ENCODE data around the gene IQSEC3. TPM values are rescaled to one million over a fixed set of nuclear protein-coding genes. Genes with fewer than 3 reads are reported as not detected.
"Not testable (repeated sequence)": the region's sequence is repeated elsewhere in the genome, so short reads cannot be mapped to it uniquely, and the experiment has no call there.

The IQSEC3 gene
- polyA plus RNA-seq, 3 donors: 8.0 to 15.3 (median 10.4) TPM

DNA sequence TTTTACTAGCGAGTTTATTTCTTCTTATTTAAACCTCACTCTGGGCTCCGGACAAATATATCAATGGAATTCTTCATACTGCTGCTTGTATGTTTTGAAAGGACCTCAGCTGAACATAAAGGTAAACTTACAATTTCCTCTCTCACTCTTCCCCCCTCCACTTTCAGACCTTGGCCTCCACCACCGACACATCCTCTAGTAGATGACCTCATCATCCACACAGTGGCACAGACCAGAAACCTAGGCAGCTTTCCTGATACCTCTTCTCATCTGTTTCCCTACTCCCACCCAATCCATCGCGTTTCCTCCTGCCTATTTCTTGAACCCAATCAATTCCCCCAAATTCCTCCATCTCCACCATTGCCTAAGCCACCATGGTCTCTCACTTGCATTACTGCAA, 17.4 kb upstream of the IQSEC3 start:
- DNase-seq (ENCODE audit: extremely low read depth in 1 of 11, low read depth in 9 of 11, low spot score in 4 of 11): not testable (repeated sequence)

DNA sequence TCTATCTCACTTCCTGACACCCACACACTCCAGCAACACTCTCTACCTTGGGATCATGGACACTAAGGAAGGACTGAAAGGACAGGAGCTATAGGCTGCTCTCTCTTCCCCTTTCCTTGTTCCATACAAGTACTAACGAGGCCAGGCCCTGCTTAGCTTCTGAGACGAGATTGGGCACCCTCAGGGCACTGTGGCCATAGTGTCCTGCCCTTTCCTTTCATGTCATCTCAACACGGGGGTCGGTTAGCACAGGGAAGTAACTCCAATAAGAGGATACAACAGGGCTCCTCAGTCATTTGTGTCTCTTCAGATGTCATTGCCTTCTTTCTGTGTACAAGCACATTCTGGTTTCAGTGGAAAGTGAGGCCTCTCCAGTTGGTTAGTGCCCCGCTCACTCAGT, 15.5 kb upstream of the IQSEC3 start:
- DNase-seq (ENCODE audit: extremely low read depth in 1 of 11, low read depth in 9 of 11, low spot score in 4 of 11): not testable (repeated sequence)

DNA sequence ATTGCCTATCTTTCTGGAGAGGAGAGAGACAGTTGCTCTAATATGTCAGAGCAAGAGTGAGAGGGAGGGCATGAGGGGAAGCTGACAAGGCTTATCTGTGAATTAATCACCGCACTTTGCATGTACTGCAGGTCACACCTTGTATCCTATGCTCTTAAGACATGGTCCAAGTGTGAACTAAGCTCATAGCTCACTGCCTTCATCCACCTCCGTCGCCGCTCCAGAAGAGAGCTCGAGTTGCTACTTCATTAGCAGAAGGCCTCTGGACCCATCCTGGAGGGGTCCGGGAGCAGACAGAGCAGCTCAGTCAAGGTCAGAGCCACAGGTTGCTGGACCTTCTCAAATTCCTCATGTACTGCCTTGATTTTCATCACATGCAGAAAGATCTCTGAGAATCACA, 14.6 kb upstream of the IQSEC3 start:
- DNase-seq (ENCODE audit: extremely low read depth in 1 of 11, low read depth in 9 of 11, low spot score in 4 of 11): not testable (repeated sequence)

DNA sequence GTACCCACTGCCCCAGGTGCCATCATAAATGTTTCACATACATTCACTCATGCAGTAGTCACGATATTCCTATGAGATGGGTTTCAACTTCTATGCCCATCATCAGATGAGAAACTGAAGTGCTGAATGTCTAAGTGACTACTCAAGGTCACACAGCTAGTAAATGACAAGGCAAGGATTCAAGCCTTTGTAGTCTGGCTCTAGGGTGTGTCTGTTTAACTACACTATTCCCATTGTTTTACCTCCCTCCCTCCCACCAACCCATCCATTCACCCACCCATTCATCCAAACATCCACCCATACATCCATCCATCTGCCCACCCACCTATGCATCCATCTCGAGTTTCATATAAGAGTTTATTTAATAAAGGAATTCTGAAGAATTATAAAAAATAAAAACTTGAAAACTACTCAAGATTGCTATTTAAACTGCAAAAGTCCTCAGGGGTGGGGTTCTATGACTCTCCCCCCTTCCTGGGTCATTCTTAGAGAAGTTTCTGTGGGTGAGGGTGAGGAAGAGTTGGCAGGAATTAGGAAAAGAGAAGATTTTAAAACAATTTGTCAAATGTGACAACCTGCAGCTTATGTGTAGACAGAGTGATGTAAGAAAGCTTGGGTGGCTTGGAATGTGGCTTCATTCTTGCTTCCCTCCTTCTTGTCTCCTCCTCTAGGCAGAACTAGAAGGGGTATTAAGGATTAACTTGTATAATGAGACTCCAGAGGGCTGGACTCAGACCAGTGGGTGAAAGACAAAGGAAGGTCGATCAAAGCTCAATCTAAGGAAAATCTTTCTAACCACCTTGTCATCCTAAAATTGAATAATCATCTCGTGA, 13.4 kb upstream of the IQSEC3 start:
- not testable (repeated sequence) for DNase-seq (ENCODE audit: extremely low read depth in 1 of 11, low read depth in 9 of 11, low spot score in 4 of 11)

DNA sequence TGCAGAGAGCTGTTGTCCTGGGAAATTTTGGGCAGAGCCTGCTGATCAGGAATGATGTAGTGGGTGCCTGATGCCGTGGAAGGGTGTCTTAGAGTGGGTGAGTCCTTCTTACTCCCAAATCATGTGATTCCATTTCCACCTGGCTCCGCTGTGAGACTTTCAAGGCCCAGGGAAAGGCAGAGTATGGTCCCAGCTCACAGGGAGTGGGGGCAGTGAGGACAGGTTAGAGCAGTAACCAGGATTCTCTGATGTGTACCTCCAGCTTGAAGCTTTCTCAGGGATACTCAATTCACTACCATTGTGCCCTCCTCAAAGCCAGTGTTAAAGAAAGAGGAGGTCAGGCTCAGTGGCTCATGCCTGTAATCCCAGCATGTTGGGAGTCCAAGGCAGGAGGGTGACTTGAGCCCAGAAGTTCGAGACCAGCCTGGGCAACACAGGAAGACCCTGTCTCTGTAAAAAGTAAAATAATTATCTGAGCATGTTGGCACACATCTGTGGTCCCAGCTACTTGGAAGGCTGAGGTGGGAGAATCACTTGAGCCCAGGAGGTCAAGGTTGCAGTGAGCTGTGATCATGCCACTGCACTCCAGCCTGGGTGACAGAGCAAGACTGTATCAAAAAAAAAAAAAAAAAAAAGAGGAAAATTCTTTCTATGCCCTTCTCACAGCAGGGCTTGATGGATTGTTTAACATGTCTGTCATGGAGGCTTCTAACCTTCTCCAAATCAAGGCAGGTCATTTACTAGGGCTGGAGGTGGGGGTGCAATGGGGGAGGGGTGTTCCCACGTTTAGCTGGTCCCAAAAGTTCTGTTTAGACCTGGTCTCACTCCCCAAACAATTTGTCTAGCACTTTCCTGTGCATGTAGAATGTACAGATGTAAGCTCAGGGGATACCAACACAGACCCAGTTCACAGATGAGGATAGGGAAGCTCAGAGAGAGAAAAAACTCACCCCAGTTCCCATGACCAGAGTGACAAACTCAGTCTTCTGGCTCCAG, 12.5 kb upstream of the IQSEC3 start:
- no peak for DNase-seq (ENCODE audit: extremely low read depth in 1 of 11, low read depth in 9 of 11, low spot score in 4 of 11)

DNA sequence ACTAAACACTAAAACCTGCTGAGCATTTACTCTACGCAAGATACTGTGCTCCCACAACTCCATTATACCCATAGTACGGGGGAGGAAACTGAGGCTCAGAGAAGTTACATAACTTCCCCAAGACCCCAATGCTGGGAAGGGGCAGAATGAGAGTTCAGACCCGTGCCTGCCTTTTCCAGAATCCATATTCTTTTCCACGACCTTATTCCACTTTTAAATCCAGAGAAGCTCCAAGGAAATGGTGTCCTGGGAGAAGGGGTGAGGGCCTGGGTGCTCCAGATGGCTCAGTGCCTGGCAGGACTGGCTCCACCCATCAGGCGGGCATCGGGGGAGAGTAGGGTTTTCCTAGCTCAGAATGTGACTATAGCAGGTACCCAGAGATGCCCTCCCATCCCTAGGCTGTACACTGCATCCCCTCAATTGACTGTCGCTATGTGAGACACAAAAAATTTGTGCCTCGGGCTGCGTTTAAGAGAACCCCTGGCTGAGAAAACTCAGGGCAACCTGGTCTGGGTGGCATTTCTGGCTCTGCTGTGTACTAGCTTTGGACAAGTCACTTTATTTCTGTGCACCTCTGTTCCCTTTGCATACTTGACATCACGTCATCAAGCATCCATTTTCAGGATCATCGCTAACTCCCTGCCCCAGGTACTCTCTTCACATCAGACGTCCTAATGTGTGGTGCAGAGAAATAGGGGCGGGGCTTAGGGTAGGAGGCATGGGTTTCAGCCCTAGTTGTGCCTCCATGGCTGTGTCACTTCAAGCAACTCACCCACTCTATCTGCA, 11.6 kb upstream of the IQSEC3 start:
- DNase-seq (ENCODE audit: extremely low read depth in 1 of 11, low read depth in 9 of 11, low spot score in 4 of 11): no peak

DNA sequence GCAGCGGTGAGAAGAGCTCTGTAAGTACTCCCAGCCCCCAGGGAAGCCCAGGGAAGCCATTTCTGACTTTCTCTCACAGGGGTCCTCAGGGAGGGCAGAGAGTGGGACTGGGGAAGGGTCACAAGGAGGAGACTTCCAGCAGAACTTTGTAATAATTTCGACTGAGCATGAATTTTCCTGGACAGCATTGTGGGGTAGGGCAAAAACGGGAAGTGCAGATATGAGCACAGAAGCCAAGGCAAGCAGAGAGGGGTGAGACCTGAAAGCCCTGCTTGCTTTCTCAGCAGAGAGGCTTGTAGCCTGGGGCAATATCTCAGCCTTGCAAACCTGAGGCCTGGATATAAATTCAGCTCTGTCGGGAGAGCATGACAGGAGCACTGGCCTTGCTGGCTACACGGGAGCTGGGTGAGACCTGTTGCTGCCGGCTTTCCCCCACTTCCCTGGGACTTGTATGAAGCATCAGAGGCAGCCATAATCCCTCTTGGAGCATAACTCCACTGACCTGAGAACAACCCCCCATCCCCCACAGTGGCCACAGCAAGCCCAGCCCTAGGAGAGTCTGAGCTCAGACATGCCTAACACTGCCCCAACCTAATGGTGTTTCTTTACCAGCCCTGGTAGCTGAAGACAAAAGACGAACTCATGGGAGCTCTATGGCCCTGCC, 9.8 kb upstream of the IQSEC3 start:
- no peak for DNase-seq (ENCODE audit: extremely low read depth in 1 of 11, low read depth in 9 of 11, low spot score in 4 of 11)

DNA sequence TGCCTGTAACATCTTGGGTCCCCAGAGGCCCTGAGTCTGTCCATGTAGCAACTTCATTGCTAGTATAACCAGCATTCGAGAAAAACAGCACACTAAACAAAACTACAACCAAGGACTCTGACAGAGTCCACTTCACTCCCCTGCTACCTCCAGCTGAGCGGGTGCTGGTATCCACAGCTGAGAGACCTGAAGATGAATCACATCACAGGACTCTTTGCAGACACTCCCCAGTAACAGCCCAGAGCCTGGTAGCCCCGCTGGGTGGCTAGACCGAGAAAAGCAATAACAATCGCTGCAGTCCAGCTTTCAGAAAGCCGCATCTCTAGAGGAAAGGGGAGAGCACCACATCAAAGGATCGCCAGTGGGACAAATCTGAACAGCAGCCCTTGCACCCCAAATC, 9.0 kb upstream of the IQSEC3 start:
- no peak for DNase-seq (ENCODE audit: extremely low read depth in 1 of 11, low read depth in 9 of 11, low spot score in 4 of 11)

DNA sequence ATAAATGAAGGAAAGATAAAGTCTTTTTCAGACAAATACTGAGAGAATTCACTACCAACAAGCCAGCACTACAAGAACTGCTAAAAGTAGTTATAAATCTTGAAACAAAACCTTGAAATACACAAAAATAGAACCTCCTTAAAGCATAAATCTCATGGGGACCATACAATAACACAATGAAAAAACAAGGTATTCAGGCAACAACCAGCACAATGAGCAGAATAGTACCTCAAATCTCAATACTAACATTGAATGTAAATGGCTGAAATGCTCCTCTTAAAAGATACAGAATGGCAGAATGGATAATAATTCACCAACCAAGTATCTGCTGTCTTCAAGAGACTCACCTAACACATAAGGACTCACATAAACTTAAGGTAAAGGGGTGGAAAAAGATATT, 7.7 kb upstream of the IQSEC3 start:
- no peak for DNase-seq (ENCODE audit: extremely low read depth in 1 of 11, low read depth in 9 of 11, low spot score in 4 of 11)

DNA sequence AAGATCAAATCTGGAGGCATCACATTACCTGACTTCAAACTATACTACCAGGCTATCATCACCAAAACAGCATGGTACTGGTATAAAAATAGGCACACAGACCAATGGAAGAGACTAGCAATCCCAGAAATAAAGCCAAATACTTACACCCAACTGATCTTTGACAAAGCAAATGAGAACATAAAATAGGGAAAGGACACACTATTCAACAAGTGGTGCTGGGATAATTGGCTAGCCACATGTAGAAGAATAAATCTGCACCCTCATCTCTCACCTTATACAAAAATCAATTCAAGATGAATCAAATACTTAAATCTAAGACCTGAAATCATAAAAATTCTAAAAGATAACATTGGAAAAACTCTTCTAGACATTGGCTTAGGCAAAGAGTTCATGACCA, 4.7 kb upstream of the IQSEC3 start:
- DNase-seq (ENCODE audit: extremely low read depth in 1 of 11, low read depth in 9 of 11, low spot score in 4 of 11): not testable (repeated sequence)

DNA sequence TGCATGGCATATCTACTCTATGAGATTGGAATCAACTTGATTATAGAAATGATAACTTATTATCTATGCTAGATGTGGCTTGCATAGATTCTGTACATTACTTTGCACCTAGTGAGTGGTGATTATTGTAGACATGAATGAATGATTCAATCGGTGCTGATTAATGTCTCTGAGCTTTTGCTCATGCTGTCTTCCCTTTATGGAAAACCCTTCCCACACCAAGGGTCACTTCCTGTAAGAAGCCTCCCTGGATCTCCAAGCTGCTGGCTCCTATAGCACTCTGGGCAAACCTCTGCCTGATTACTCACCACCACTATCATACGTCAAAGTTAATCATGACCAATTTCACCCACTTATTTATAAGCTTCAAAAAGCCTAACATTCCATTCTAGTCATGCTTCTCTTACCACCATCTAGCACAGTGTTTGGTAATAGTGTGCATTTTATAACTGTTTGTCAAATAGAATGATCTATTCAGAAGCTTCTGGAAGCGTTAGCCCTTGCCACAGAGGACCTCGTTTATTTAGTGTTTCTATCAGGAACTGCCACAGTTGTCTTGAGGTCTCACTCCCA, 990 bp upstream of the IQSEC3 start:
- not testable (repeated sequence) for DNase-seq (ENCODE audit: extremely low read depth in 1 of 11, low read depth in 9 of 11, low spot score in 4 of 11)

DNA sequence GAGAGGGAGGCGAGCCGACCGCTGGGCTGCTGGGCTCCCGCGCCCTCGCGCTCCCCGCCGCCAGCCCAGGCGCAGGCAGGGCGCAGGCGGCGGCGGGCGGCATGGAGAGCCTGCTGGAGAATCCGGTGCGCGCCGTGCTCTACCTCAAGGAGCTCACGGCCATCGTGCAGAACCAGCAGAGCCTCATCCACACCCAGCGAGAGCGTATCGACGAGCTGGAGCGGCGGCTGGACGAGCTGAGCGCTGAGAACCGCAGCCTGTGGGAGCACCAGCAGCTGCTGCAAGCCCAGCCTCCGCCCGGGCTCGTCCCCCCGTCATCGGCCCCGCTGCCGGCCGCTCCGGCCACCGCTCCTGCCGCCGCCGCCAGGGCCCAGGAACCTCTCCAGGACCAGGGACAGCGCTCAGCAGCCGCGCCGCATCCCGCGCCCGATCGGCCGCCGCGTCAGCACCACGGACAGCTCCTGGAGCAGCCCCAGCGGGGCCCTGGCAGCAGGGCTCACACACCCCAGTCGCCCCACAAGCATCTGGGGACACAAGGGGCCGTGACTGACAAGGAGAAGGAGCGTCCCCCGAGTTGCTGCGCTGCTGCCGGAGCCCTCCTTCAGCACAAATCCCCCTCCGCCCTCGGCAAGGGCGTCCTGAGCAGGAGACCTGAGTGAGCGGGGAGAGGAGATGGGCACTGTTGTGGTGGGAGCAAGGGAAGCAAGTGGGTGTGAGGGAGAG, 376 bp downstream of the IQSEC3 start:
- DNase-seq (ENCODE audit: extremely low read depth in 1 of 11, low read depth in 9 of 11, low spot score in 4 of 11): peak in 9 of 11 donors; percentile 1 to 42 (median 34)

DNA sequence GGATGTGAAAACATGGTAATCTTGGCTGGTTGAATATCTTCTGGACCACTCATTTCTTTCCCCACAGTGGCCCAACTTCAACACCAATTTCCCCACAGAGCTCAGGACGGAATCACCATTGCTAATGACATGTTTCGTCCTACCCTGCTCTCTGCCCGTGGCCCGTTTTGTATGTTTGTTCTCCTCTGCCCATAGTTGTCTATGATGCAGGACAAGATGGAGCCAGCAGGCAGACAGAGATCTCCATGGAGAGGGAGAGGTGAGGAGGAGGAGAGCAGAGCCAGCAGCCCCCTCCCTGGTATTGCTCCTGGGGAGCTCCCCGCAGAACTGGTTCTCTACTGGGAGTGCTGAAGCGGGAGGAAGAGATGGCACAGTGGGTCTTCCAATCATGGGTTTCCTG, 3.1 kb downstream of the IQSEC3 start:
- not testable (repeated sequence) for DNase-seq (ENCODE audit: extremely low read depth in 1 of 11, low read depth in 9 of 11, low spot score in 4 of 11)

DNA sequence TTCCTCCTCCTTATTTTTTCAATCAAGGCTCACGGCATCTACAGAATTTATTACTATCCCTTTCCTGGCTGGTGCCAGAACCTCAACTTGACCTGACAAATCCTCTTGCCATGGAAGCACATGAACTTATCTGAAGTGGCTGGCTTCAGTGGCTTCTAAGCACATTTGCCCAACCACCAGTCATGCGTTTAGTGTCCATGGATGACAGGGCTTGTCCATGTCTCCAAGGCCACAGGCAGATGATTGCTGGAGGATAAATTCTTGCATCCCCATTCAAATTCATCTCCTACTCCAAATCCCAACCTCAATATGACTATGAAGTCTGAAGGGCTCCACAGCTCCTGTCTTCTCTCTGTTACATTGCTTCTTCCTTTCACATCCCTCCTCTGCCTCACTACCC, 4.0 kb downstream of the IQSEC3 start:
- DNase-seq (ENCODE audit: extremely low read depth in 1 of 11, low read depth in 9 of 11, low spot score in 4 of 11): not testable (repeated sequence)

DNA sequence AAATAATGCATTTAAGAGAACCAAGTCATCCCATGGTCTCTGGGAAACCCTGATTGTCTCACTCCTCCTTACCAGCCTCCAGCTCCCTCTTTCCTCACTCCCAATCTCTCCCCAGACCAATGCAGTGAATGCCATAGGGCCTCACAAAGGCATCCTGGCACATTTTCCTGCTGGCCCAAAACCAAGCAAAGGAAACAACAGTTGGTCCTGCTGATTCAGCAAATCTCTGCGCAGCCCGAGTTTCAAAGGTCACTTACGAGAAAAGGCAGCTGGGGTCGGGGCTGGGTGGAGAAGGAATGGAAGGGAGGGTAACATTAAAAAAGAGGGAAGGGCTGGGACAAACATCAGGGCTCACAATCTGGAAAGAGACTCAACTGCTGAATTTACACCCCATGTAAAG, 5.5 kb downstream of the IQSEC3 start:
- DNase-seq (ENCODE audit: extremely low read depth in 1 of 11, low read depth in 9 of 11, low spot score in 4 of 11): not testable (repeated sequence)

DNA sequence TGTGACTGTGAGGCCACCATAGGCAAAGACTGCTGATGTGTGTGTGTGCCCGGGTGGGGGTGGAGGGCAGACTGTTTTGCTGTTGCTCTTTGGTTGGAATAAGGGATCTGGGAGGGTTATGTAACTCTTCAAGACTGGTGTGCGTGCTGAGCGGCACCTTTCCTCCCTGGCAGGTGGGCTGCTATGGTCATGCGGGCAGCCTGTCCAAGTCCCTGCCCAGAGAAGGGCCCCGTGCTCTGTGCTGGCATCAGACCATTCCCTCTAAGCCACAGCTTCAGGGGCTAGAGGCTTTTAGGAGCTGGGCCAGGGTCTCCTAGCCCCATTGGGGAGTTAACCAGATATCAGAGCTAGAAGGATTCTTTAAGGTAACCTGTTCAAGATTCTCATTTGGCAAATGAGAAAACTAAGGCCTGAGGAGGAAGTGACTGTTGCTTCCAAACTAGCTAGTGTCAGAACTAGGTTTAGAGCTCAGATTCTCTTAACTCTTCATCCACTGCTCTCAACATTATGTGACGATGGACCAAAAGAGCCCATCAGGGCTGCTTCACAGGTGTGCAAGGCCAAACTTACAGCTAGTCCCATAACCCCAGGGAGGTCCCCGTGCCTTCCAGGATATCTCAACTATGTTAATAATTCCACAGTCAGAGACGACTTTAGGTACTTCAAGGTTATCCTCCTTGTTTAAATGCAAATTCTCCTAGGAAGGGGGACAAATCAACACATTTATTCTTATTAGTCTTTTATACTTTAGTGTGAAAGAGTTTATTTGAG, 8.0 kb downstream of the IQSEC3 start:
- DNase-seq (ENCODE audit: extremely low read depth in 1 of 11, low read depth in 9 of 11, low spot score in 4 of 11): not testable (repeated sequence)

DNA sequence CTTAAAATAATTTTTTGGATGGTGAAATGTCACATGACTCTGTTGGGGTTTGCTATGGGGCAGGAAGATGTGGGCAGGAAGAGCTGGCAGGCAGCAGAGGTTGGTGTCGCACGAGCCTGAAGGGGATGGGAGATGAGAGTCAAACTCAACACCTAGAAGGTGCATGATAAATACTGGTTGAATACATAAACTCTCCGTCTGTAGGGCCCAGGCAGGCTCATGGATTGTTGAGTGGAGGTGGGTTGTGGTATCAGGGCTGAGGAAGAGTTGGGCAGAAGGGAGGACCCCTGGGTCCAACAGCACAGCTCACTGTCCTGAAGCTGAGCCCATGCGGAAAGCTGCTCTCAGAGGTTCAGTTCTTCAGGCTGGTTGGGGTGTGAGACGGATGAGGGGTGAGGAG, 9.0 kb downstream of the IQSEC3 start:
- not testable (repeated sequence) for DNase-seq (ENCODE audit: extremely low read depth in 1 of 11, low read depth in 9 of 11, low spot score in 4 of 11)

Data from renal cortex interstitium (tissue), 11 donors.